LNCAP (cell line): ENCODE data around the gene PRDM15.

ENCODE experiments used
- CTCF ChIP-seq: fragments of 450-650 bp; IDR thresholded peaks from 2 replicates; pipeline ENCODE4 v1.5.1; 2017; ENCODE audit warnings: mild to moderate bottlenecking

Gene PRDM15

GRCh38 chr21:41858466-41859296, 20.5 kb downstream of the PRDM15 start:
- no peak for TF ChIP-seq CTCF

DNA sequence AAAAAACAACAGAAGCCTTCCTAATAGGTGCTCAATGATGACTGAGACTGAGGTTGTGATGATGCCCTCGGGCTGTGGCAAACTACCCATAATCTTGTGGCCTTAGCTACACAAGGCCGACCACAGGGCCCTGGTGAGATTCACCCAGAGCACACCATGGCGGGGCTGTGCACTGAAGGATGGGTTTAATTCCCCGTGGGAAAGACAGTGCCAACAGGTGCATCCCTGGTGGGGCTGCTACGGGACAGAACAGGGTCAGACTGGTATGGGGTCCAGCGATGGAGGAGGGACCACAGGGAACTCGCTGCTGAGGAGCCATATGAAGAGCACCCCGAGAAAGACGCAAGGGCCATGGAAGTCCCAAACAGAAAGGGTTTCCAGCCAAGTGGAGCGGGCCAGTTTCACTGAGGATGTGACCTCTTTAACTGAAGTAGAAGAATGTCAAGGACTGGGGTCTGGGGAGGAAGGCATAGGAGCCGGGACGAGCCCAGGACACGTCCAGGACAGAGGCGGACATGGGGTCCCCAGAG, 21.3 kb downstream of the PRDM15 start:
- no peak for TF ChIP-seq CTCF

GRCh38 chr21:41856572-41856971, 22.6 kb downstream of the PRDM15 start:
- no peak for TF ChIP-seq CTCF

- no peak for TF ChIP-seq CTCF
These were observed 24.6 kb downstream of the PRDM15 start for GRCh38 chr21:41854426-41854995.

- TF ChIP-seq CTCF = no peak
These were observed 26.2 kb downstream of the PRDM15 start for GRCh38 chr21:41852929-41853320.

- no peak for TF ChIP-seq CTCF
These were observed 26.8 kb downstream of the PRDM15 start for GRCh38 chr21:41852151-41852928.

- TF ChIP-seq CTCF = no peak
These were observed 27.9 kb downstream of the PRDM15 start for GRCh38 chr21:41851090-41851790.
